GM10266 (cell line): ENCODE results near the gene TSBP1.

Experiments
- DNase-seq: peaks from one replicate; pipeline ENCODE4 v3.0.0; 2012; ENCODE audit errors: extremely low spot score
- TF ChIP-seq, protein P1 (sequence below): IDR thresholded peaks from 2 replicates; pipeline ENCODE4 v1.5.1; 2012; ENCODE audit warnings: mild to moderate bottlenecking, low read depth; ENCODE audit not compliant: control insufficient read depth, insufficient read depth; ENCODE audit errors: missing control alignments

Gene TSBP1

DNA sequence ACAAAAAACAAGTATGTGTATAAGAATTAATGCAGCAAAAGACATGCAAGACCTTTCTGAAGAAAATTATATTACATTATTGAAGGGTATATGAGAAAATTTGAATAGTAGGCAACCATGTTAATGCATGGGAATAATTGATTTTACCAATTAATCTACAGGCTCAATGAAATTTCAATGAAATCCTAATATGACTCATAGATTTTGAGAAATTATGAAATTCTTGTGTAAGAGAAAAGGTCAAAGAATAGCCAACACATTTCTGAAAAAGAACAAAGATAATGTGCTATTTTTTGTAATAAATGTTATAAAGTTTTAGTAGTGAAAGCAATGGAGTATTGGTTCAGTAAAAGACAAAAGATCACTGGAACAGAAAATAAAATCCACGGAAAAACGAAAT, 18.4 kb downstream of the TSBP1 start:
- TF ChIP-seq, protein P1, sequence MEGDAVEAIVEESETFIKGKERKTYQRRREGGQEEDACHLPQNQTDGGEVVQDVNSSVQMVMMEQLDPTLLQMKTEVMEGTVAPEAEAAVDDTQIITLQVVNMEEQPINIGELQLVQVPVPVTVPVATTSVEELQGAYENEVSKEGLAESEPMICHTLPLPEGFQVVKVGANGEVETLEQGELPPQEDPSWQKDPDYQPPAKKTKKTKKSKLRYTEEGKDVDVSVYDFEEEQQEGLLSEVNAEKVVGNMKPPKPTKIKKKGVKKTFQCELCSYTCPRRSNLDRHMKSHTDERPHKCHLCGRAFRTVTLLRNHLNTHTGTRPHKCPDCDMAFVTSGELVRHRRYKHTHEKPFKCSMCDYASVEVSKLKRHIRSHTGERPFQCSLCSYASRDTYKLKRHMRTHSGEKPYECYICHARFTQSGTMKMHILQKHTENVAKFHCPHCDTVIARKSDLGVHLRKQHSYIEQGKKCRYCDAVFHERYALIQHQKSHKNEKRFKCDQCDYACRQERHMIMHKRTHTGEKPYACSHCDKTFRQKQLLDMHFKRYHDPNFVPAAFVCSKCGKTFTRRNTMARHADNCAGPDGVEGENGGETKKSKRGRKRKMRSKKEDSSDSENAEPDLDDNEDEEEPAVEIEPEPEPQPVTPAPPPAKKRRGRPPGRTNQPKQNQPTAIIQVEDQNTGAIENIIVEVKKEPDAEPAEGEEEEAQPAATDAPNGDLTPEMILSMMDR = no peak

DNA sequence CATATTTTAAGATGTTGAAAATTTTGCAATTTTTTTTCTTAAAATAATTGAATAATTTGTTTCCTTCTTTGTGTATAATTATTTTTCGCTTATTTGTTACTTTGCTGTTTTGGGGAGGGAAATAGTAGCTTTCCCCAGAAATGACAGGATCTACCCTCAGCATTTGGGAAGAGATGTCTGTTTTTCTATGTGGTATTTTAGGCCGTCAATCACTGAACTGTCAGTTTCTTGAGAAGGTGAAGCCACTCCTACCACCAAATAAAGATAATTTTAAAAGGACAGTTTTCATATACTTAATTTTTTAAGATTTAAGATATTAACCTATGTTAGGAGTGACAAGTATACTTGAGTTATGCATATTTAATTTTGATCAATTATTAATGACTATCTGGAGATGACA, 31.5 kb downstream of the TSBP1 start:
- TF ChIP-seq, protein P1 = no peak
- no peak for DNase-seq

More for the DNA sequence above, 18.4 kb downstream of the TSBP1 start:
- no peak for DNase-seq

DNA sequence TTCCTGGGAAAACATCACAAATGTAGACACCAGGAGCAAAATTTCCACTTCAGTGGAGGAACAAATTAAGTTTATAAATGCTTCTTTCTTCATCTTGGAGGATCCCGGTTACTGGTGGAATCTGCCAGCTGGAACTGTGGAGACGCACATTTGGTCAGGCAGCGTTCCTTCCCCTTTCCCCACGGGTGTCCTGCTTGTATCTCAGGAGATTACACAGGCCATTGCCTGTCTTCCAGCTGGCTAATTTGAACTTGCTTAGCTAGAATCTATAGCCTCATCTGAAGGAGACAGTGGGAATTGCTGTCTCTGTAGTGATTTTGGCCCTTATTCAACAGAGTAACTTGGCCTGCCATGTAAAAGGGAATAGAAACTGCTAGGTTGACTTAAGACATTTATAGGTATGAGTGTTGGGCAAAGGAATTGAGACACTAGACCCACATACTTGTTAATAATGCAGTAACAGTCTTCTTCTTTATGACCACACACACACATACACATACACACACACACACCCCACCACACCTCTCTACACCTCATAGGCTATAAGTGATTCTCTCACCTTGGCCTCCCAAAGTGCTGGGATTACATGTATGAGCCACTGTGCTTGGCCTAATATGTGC, 34.4 kb downstream of the TSBP1 start:
- DNase-seq = no peak
- TF ChIP-seq, protein P1 = no peak

DNA sequence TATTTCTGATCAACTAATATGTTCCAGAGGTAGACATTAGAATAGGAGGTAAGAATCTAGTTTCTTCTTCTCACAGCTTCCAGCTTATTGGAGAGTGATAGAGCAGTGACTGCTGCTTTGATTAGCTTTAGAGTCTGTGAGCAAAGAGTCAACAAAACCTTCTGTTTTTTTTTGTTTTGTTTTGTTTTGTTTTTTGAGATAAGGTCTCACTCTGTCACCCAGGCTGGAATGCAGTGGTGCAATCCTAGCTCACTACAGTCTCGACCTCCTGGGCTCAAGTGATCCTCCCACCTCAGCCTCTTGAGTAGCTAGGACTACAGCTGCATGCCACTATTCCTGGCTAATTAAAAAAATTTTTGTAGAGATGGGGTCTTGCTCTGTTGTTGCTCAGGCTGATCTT, 39.3 kb downstream of the TSBP1 start:
- DNase-seq = no peak
- TF ChIP-seq, protein P1 = no peak

DNA sequence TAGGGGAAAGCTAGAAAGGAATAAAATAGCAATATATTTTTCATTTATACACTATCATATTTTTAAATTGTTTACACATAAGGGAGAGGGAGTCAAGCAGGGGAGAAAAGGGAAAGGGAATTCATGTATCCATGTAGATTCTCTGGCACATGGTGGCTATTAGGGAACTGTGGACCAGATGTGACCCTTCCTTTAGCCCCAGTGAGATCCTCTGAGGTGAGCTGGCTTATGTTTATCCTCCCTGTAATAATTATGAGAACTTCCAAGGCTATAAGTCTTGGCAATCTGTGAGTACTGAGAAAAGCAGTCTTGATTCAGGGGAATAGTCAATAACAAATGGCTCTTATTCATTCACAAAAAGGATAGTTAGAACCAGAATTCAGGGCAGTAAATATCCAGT, 42.6 kb downstream of the TSBP1 start:
- TF ChIP-seq, protein P1 = no peak

DNA sequence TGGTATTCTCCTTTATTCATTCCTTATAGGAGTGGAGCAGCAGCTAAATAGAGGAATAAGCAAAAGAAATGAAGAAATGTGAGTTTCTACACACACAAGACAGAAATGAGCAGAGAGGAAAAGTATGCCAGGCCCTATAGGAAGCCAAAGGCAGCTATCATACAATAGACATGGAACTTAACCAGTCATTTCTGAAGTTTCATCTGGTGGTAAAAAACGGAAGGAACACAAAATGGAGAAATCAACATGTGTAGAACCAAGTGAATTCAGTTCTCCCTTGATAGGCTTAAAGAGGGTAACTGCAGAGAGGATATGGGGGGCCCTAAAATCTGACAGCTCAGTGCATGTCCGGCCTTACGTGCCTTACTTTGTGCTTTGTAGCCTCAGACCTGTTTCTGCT, 44.6 kb downstream of the TSBP1 start:
- peak; percentile 13 for DNase-seq
- TF ChIP-seq, protein P1 = no peak

More for the DNA sequence above, 42.6 kb downstream of the TSBP1 start:
- no peak for DNase-seq

DNA sequence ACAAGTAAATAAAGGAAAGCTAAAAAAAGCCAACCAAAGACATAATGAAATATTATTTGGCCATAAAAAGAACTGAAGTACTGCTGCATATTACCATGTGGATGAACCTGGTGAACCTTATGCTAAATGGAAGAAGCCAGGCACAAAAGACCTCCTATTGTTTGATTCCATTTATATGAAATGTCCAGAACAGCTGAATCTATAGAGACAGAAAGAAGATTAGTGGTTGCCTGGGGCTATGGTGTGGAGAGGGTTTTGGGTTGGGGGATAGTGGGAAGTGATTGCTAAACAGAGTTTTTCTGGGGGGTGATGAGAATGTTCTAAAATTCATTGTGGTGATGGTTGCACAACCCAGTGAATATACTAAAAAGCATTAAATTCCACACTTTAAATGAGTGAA, 53.2 kb downstream of the TSBP1 start:
- TF ChIP-seq, protein P1 = no peak
- DNase-seq = no peak
